Caki2 (cell line): ENCODE results near the gene TMEM134. TPM values are rescaled to one million over a fixed set of nuclear protein-coding genes. Genes with fewer than 3 reads are reported as not detected.

Source experiments
- DNase-seq: peaks from one replicate; pipeline ENCODE4 v3.0.0-alpha.2; 2015; ENCODE audit warnings: low read depth
- in situ Hi-C: cut with HindIII; loops from 2 replicates; pipeline ENCODE4 v1.10.0; 2016; ENCODE audit warnings: low sequenced_read_pairs, low pct_unique_long_range_greater_than_20kb, mixed read lengths
- total RNA-seq: library from RNA; depleted of rRNA; stranded (reverse); fragments of >200 nt; shearing (Covaris generic); gene quantifications from 2 replicates; pipeline ENCODE4 v1.2.3, GENCODE V29; 2014; ENCODE audit warnings: low replicate concordance; rRNA removed

Gene TMEM134
- total RNA-seq, 1 experiment from 2014 or later: 100 TPM

DNA sequence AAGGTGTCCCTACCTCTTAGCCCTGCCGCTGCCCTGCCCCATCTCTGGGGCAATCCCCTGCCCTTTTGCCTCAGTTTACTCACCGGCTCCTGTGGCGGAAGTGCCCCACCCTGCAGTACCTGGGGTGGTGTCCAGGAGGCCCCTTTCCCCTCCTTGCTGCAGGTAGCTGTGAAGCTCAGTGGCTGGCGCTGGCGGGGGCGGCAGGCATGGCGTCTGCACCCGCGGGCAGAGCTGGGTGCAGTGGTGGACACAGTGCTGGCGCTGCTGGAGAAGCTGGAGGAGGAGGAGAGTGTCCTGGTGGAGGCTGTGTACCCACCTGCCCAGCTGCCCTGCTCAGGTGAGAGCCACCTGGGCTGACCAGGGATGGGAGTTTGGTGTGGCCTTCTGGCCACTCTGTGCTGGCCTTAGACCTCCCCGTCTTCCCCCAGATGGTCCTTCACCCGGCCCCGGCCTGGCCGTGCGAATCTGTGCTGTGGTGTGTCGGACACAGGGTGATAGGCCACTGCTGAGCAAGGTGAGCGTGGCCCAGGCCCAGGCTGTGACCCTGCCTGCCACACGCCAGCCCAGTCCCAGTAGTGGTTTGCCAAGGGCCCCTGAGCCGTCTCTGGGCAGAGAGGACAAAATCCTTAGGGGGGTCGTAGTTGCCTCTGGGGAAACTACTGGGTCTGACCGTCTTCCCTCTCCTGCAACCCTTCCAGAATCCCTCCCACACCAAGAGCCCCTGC lies 49.6 kb downstream of the TMEM134 start:
- in situ Hi-C loops: no loop called here
- no peak for DNase-seq

DNA sequence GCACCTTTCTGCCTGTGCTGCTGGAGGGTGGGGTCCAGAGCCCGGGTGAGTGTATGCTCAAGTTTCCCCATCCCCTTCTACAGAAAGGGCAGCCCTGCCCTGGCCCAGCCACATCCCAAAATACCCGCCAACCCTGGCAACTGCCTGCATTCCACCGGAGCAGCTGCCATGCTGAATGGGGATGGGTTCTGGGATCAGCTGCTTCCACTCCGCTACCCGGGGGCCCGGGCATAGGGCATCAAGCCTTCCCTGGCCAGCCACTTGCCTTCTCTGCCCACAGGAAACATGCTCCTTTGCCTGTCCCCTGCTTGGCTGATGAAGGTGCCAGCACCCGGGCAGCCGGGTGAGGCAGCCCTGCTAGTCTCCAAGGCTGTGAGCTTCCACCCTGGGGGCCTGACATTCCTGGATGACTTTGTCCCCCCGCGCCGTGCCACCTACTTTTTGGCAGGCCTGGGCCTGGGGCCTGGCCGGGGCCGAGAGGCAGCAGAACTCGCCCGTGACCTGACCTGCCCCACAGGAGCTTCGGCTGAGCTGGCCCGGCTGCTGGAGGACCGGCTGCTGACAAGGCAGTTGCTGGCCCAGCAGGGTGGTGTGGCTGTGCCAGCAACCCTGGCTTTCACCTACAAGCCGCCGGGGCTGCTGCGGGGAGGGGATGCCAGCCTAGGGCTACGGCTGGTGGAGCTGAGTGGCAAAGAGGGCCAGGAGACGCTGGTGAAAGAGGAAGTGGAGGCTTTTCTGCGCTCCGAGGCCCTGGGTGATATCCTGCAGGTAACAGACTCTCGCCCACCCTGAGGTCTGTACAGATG lies 50.4 kb downstream of the TMEM134 start:
- in situ Hi-C loops: no loop called here
- no peak for DNase-seq

DNA sequence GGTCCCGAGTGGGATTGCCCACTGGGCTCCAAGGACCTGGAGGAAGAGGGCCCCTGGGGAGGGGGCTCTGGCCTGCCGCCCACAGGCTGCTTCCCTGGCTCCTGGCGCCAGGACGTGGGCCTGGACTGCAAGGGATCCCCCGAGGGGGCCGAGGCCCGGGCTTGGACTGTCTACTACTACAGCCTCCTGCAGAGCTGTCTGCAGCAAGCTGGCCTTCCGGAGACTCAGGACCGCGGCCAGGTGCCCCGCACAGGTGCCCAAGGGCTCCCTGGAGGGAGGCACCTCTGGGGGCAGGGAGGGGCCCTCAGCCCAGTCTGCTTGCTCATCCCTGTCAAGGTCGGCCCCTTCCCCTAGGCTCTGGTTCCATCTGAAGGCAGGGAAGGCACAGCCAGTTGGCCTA lies 51.6 kb downstream of the TMEM134 start:
- in situ Hi-C loops: no loop called here
- DNase-seq: no peak

DNA sequence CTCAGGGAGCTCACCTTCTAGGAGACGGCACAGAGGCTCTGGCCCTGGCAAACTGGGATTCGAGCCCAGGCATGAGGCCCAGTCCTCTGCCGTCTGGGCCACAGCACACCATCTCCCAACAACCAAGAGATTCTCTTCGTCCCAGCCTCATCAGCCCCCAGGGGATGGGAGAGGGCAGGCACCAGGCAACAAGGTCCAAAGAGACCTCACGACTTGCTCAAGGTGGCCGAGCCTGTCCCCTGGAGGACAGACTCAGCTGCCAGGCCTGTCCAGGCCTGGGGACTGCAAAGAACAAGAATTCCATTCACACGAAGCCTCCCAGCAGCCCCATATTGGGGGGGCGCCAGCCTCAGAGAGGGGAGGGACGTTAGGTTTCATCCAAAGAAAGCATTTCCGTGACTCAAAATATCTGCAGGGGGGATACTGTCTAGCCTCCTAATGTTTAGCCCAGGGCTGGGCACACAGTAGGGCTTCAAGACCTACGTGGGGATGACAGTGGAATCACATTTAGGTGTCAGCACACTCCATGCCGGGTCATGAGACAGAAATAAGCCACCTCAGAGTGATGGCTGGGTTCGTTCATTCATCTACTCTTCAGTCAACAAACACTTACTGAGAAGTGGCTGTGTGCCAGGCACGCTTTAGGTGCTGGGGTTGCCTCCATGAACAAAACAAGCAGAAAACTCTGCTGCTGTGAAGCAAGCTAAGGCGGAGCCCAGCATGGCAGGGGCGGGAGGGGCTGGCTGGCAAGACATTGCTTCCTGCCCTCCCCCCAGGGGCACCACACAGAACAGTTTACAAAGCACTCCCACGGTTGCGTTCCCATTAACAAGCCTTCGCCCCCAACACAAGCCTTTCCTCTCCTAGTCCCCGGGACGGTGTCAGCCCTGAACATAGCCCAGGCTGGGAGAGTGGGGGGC lies 52.4 kb downstream of the TMEM134 start:
- peak; percentile 30 for DNase-seq

GRCh38 chr11:67415501-67416304 lies 53.3 kb downstream of the TMEM134 start, which contains the start of gene CARNS1:
TSS of gene CARNS1 (plus strand) at chr11:67415678. CDS start at chr11:67416200, 522 bp downstream.
- no peak for DNase-seq
- in situ Hi-C loops: no loop called here

More for the DNA sequence above, 52.4 kb downstream of the TMEM134 start:
- in situ Hi-C loops: no loop called here

GRCh38 chr11:67413266-67413849 lies 55.7 kb downstream of the TMEM134 start:
- no peak for DNase-seq
- in situ Hi-C loops: no loop called here

DNA sequence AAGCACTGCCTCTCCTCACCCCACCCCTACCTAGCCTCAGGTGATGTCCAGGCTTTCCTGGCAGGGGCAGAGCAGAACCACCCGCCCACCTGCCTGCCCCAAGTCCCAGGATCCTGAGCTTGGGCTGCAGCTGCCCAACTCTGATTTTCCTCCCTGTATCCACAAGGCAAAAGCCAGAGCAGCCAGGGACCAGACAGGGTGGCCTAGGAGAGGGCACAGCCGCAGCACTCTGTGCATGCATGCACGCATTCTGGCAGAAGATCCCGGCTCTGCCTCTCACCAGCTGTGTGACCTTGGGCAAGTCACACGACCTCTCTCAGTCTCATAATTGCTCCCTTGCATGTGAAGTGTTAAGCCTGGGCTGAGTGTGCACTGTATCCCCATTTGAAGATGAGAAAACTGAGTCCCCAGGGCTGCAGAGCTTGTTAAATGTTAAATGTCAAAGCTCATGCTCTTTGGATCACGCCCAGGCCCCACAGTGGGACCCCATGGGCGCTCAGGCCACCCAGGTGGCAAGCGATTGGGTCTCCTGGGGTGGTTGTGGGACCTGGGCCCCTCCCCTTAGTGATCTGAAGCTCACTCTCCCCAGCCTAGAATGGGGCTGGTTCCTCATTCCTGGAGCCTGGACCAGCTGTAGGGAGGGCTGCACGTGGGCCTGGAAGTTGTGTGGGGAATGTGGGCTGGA lies 56.4 kb downstream of the TMEM134 start:
- in situ Hi-C loops: no loop called here
- DNase-seq: no peak

- DNase-seq: no peak
- in situ Hi-C loops: no loop called here
These were observed 57.3 kb downstream of the TMEM134 start for GRCh38 chr11:67411785-67412152.

Other genes starting within 250 kb of the TMEM134 start
- gene GRK2, start 202.8 kb downstream of the TMEM134 start, total RNA-seq: 31.7 and 37.1 TPM in 2 replicates
- 11.7 and 22.5 TPM in 2 replicates for gene ANKRD13D, start 179.9 kb downstream of the TMEM134 start, total RNA-seq
- gene SSH3, start 165.7 kb downstream of the TMEM134 start, total RNA-seq: 16.3 and 50.6 TPM in 2 replicates
- 26.7 and 38.5 TPM in 2 replicates for gene POLD4, start 115.7 kb downstream of the TMEM134 start, total RNA-seq
- 6.5 and 13.4 TPM in 2 replicates for gene CLCF1, start 95.7 kb downstream of the TMEM134 start, total RNA-seq
- gene RAD9A, start 77.3 kb downstream of the TMEM134 start, total RNA-seq: 24.4 and 26.6 TPM in 2 replicates
- 251 and 260 TPM in 2 replicates for gene PPP1CA, start 67.4 kb downstream of the TMEM134 start, total RNA-seq
- gene TBC1D10C, start 65.2 kb downstream of the TMEM134 start, total RNA-seq: 1.6 TPM in 1 of 2 replicates, not detected in the other
- 0.03 TPM in 1 of 2 replicates, not detected in the other for gene CARNS1, start 53.6 kb downstream of the TMEM134 start, total RNA-seq
- 42.9 and 46.6 TPM in 2 replicates for gene RPS6KB2, start 40.8 kb downstream of the TMEM134 start, total RNA-seq
- gene PTPRCAP, start 31.6 kb downstream of the TMEM134 start, total RNA-seq: not detected in 2 replicates
- 128 and 140 TPM in 2 replicates for gene CORO1B, start 25.8 kb downstream of the TMEM134 start, total RNA-seq
- gene GPR152, start 16.5 kb downstream of the TMEM134 start, total RNA-seq: not detected in 2 replicates
- gene CABP4, start 13.9 kb downstream of the TMEM134 start, total RNA-seq: 1.6 and 10.8 TPM in 2 replicates
- 91.4 and 117 TPM in 2 replicates for gene AIP, start 13.8 kb upstream of the TMEM134 start, total RNA-seq
- 43.8 and 48.4 TPM in 2 replicates for gene PITPNM1, start 36.1 kb upstream of the TMEM134 start, total RNA-seq
- gene CDK2AP2, start 38.9 kb upstream of the TMEM134 start, total RNA-seq: 43.6 and 56.9 TPM in 2 replicates
- gene CABP2, start 54.2 kb upstream of the TMEM134 start, total RNA-seq: not detected in 2 replicates
- gene GSTP1, start 114.6 kb upstream of the TMEM134 start, total RNA-seq: not detected in 2 replicates
- 237 and 239 TPM in 2 replicates for gene NDUFV1, start 137.7 kb upstream of the TMEM134 start, total RNA-seq
- 51.3 and 52.9 TPM in 2 replicates for gene NUDT8, start 160.7 kb upstream of the TMEM134 start, total RNA-seq
- gene TBX10, start 170.5 kb upstream of the TMEM134 start, total RNA-seq: not detected in 2 replicates
- 6.0 TPM in 1 of 2 replicates, not detected in the other for gene ACY3, start 181.5 kb upstream of the TMEM134 start, total RNA-seq
- gene ALDH3B2, start 205.4 kb upstream of the TMEM134 start, total RNA-seq: not detected in 2 replicates